Panc1 (cell line): ENCODE results near the gene MACROD2. TPM values are rescaled to one million over a fixed set of nuclear protein-coding genes. Genes with fewer than 3 reads are reported as not detected.

Experiments used
- ATAC-seq: fragments of 200-7000 bp; cut with Tn5 transposase; 2 replicates; pipeline ENCODE4 v1.9.1; 2020; ENCODE audit warnings: mild to moderate bottlenecking, moderate library complexity
- BruUV-seq: library from RNA; stranded (reverse); fragments of 400-500 nt; replicated peaks from 2 replicates; lab custom pipeline; 2021; lab: Mats Ljungman, UMichigan
- CTCF ChIA-PET: fragments of 300-600 bp; sonication (Branson Sonifier 250); formaldehyde crosslinking; loops from one replicate; lab custom pipeline; 2022; ENCODE audit warnings: antibody characterized with exemption; lab: Charles Lee
- POLR2A ChIA-PET: fragments of 300-600 bp; sonication (Branson Sonifier 250); formaldehyde crosslinking; loops from one replicate; lab custom pipeline; 2022; ENCODE audit warnings: antibody characterized with exemption; lab: Charles Lee
- DNase-seq: peaks from one replicate; pipeline ENCODE4 v3.0.0-alpha.2; 2010; ENCODE audit warnings: low read depth, low spot score
- H3K27ac ChIP-seq: 2 replicates; pipeline ENCODE4 v1.5.1; 2011; ENCODE audit warnings: mild to moderate bottlenecking, low read length, inconsistent platforms
- H3K27me3 ChIP-seq: fragments of 200-500 bp; sonication (Bioruptor generic); 2 replicates; pipeline ENCODE4 v1.6.0; 2014; ENCODE audit warnings: low read length, inconsistent platforms; ENCODE audit not compliant: control insufficient read depth, insufficient read depth
- H3K36me3 ChIP-seq: fragments of 200-500 bp; sonication (Bioruptor generic); 2 replicates; pipeline ENCODE4 v1.5.1; 2014; ENCODE audit warnings: inconsistent platforms, mild to moderate bottlenecking, low read length, moderate library complexity; ENCODE audit not compliant: control insufficient read depth, insufficient read depth
- H3K4me1 ChIP-seq: 2 replicates; pipeline ENCODE4 v1.5.1; 2011; ENCODE audit warnings: inconsistent platforms, mild to moderate bottlenecking, low read length, moderate library complexity; ENCODE audit not compliant: control insufficient read depth, insufficient read depth
- H3K4me3 ChIP-seq, 2 experiments: 2 replicates each; pipeline ENCODE4 v1.5.1; 2011 to 2012; ENCODE audit warnings: low read depth in 2 of 2, low read length in 2 of 2, mild to moderate bottlenecking in 2 of 2, inconsistent platforms in 1 of 2, moderate library complexity in 1 of 2
- H3K9me3 ChIP-seq: fragments of 200-500 bp; sonication (Bioruptor generic); 2 replicates; pipeline ENCODE4 v1.5.1; 2014; ENCODE audit warnings: low read depth, mild to moderate bottlenecking, inconsistent platforms, low read length, moderate library complexity; ENCODE audit not compliant: control insufficient read depth, insufficient read depth
- POLR2AphosphoS5 ChIP-seq: IDR thresholded peaks from 2 replicates; pipeline ENCODE4 v1.6.1; 2012; ENCODE audit warnings: mild to moderate bottlenecking, low read depth, low read length, moderate library complexity
- SIN3A ChIP-seq: IDR thresholded peaks from 2 replicates; pipeline ENCODE4 v1.6.1; 2012; ENCODE audit warnings: low read depth, mild to moderate bottlenecking, low read length, moderate library complexity, borderline replicate concordance; ENCODE audit not compliant: insufficient read depth
- TCF7L2 ChIP-seq: IDR thresholded peaks from 2 replicates; pipeline ENCODE4 v1.6.1; 2011; ENCODE audit warnings: mild to moderate bottlenecking, low read depth, low read length, inconsistent platforms
- in situ Hi-C: cut with HindIII; loops from 2 replicates; pipeline ENCODE4 v1.10.0; 2016; ENCODE audit warnings: low sequenced_read_pairs, low pct_unique_long_range_greater_than_20kb
- intact Hi-C: fragments of 100-400 bp; cut with micrococcal nuclease; formaldehyde crosslinking; loops from one replicate; pipeline ENCODE4 v1.10.0; 2022; ENCODE audit not compliant: unreplicated experiment
- total RNA-seq: library from RNA; stranded (reverse); gene quantifications from one replicate; pipeline ENCODE4 v1.2.1, GENCODE V29; 2021; ENCODE audit not compliant: unreplicated experiment
- TF ChIP-seq, protein P1 (sequence below): fragments of 450-650 bp; IDR thresholded peaks from 2 replicates; pipeline ENCODE4 v1.5.1; 2017; ENCODE audit warnings: mild to moderate bottlenecking
- TF ChIP-seq, protein P2 (sequence below), 2 experiments: IDR thresholded peaks; 2 replicates each; pipeline ENCODE4 v1.6.1; 2011 to 2012; ENCODE audit warnings: low read depth in 2 of 2, control low read depth in 1 of 2, low read length in 1 of 2, mild to moderate bottlenecking in 1 of 2, moderate library complexity in 1 of 2; ENCODE audit not compliant: insufficient read depth in 1 of 2

MACROD2 gene
- total RNA-seq, 1 experiment from 2014 or later = 1.2 TPM

DNA sequence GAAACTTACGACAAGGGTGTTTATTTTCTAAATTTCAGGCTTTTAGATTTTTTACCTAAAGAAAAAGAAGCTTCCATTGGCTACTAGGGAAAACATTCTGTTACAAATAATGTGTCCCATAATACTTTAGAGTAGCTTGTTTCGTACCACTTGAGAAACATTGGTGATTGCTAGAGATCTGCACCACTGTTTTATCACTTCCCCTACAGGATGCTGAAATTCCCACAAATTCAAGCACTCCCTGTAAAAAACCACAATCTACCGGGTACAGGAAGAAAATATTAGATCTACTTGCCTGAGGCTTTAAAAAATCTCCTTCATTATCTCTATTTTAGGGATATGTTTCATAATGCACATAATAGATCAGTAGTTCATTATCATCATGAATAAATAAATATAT lies 34.8 kb upstream of the MACROD2 start:
- in situ Hi-C loops = no loop called here
- ChIA-PET POLR2A (no interaction called here), CTCF (no interaction called here)
- ATAC-seq = no peak
- H3K27ac ChIP-seq = no peak overlapping the region
- no TSS peak for BruUV-seq
- intact Hi-C loops = no loop called here
- no peak for DNase-seq
- no peaks in the 10 kb centered on the region for H3K4me1 ChIP-seq
- no peaks in the 10 kb centered on the region for H3K36me3 ChIP-seq
- no peaks in the 10 kb centered on the region for H3K9me3 ChIP-seq
- H3K27me3 ChIP-seq = no peaks in the 10 kb centered on the region
- H3K4me3 ChIP-seq = no peak overlapping the region
- TF ChIP-seq POLR2AphosphoS5 (no peak), TCF7L2 (no peak), SIN3A (no peak)
- TF ChIP-seq, protein P1, sequence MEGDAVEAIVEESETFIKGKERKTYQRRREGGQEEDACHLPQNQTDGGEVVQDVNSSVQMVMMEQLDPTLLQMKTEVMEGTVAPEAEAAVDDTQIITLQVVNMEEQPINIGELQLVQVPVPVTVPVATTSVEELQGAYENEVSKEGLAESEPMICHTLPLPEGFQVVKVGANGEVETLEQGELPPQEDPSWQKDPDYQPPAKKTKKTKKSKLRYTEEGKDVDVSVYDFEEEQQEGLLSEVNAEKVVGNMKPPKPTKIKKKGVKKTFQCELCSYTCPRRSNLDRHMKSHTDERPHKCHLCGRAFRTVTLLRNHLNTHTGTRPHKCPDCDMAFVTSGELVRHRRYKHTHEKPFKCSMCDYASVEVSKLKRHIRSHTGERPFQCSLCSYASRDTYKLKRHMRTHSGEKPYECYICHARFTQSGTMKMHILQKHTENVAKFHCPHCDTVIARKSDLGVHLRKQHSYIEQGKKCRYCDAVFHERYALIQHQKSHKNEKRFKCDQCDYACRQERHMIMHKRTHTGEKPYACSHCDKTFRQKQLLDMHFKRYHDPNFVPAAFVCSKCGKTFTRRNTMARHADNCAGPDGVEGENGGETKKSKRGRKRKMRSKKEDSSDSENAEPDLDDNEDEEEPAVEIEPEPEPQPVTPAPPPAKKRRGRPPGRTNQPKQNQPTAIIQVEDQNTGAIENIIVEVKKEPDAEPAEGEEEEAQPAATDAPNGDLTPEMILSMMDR = no peak
- TF ChIP-seq, protein P2, sequence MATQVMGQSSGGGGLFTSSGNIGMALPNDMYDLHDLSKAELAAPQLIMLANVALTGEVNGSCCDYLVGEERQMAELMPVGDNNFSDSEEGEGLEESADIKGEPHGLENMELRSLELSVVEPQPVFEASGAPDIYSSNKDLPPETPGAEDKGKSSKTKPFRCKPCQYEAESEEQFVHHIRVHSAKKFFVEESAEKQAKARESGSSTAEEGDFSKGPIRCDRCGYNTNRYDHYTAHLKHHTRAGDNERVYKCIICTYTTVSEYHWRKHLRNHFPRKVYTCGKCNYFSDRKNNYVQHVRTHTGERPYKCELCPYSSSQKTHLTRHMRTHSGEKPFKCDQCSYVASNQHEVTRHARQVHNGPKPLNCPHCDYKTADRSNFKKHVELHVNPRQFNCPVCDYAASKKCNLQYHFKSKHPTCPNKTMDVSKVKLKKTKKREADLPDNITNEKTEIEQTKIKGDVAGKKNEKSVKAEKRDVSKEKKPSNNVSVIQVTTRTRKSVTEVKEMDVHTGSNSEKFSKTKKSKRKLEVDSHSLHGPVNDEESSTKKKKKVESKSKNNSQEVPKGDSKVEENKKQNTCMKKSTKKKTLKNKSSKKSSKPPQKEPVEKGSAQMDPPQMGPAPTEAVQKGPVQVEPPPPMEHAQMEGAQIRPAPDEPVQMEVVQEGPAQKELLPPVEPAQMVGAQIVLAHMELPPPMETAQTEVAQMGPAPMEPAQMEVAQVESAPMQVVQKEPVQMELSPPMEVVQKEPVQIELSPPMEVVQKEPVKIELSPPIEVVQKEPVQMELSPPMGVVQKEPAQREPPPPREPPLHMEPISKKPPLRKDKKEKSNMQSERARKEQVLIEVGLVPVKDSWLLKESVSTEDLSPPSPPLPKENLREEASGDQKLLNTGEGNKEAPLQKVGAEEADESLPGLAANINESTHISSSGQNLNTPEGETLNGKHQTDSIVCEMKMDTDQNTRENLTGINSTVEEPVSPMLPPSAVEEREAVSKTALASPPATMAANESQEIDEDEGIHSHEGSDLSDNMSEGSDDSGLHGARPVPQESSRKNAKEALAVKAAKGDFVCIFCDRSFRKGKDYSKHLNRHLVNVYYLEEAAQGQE (IDR thresholded peaks at IDR 0.05; ENCODE audit: insufficient read depth in 1 of 2, low read depth in 2 of 2, low read length in 1 of 2) = no peak

DNA sequence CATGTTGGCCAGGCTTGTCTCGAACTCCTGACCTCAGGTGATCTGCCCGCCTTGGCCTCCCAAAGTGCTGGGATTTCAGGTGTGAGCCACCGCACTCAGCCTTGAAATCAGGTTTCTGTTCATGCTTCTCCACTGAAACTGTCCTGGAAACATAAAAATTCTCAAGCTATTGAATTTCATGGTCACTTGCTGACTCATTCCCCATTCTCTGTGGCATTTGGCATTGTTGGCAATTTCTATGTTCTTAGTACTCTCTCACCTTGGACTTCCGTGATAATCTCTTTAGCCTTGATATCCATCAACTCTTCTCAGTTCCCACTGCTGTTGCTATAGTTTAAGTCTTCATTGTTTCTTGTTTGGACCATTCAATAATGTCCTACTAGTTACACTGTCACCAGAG lies 11.1 kb upstream of the MACROD2 start:
- CTCF ChIA-PET = no interaction called here
- Histone ChIP-seq H3K9me3 (no peaks in the 10 kb centered on the region), H3K27me3 (no peaks in the 10 kb centered on the region), H3K4me1 (no peaks in the 10 kb centered on the region), H3K36me3 (no peaks in the 10 kb centered on the region), H3K4me3 (no peak overlapping the region), H3K27ac (no peak overlapping the region)
- TF ChIP-seq SIN3A = no peak
- TF ChIP-seq POLR2AphosphoS5 = no peak
- TF ChIP-seq, protein P1 = no peak
- TF ChIP-seq, protein P2 (IDR thresholded peaks at IDR 0.05; ENCODE audit: insufficient read depth in 1 of 2, low read depth in 2 of 2, low read length in 1 of 2) = no peak
- TF ChIP-seq TCF7L2 = no peak
- POLR2A ChIA-PET = no interaction called here
- no peak for DNase-seq
- ATAC-seq = no peak
- BruUV-seq = no TSS peak
- in situ Hi-C loops (no loop called here), intact Hi-C loops (no loop called here)
